GM18867 (cell line): Measurements from ENCODE around the gene MAP2.

Source experiments
- ATAC-seq: cut with Tn5 transposase; IDR thresholded peaks from one replicate; pipeline ENCODE4 v1.9.1; 2021; ENCODE audit warnings: mild to moderate bottlenecking, moderate library complexity; ENCODE audit not compliant: unreplicated experiment

MAP2 gene

DNA sequence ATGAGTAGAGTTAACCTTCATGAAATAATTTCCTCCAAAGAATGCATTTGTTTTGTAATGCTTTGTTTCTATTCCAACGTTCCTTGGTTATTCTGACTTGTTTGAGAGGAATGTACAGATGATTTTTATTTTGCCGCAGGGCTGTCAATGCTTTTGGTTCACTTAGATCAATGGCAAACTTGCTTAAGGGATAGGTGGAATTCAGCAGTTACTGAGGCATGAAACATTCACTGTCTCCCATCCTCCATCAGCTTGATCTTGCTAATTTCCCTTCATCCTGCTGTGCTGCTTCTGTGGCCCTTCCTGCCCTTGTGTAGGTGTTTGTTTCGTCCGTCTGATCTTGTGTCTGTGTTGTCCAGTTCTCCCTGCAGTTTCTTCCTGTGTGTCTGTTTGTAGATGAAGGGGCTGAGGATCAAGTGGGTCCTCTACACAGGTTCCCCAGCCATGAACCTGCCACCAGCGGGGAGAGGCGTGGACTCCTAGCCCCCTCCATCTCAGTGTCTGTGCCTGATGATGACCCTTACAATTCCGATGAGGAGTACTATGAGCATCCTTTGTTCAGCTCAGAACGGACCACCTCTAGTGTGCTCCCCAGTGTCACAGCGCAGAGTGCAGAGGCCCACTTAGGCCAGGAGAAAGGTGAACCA lies 263.6 kb downstream of the MAP2 start:
- no peak for ATAC-seq

DNA sequence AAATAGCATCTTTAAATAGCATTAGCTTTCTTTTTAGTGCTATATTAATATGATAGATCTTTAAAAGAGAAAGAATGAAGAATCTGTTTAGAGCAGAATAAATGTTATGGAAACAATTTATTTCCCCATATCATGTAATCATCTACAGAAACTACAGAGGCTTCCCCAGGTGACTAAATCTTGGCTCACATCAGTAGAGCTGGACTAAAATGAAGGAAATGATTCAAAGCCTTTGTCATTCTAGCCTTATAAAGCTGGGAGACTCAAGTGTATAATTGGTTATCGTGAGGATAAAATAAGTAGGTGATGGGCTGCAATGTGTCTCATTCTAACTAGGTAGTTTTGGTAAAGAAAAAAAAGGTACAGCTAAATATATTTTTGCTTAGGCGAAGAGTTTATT lies 264.5 kb downstream of the MAP2 start:
- ATAC-seq: no peak

DNA sequence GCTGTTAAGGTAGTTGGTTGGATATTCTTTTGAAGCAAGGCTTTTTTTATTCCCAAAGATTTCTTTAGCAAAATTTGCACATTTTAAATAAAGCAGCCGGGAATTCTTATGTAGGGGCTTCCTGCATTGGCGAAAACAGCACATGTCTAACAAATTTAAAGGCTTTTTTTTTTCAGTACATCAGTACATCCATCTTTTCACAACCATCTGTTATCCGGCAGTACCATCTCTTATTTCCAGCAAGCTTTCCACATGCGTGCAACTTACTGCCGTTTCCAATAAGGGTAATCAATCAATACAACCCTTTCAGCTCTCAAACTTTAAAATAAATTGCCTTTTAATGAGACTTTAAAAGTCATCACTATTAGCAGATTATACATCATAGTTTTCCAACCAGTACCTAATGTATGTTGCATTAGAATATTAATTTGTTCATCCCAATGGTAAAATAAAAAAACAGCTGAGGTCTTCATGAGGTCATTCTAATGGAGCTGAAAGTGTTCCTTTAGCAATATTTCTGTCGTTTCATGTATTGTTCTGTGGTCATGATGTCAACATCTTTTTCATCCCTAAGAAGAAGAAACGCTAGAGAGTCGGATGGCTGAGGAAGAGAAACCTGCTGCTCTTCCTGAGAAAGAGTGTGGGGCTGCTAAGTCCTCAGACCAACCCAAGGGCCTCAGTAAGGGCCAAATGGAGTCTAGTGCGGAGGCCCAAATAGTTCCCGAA lies 266.3 kb downstream of the MAP2 start:
- ATAC-seq: no peak

DNA sequence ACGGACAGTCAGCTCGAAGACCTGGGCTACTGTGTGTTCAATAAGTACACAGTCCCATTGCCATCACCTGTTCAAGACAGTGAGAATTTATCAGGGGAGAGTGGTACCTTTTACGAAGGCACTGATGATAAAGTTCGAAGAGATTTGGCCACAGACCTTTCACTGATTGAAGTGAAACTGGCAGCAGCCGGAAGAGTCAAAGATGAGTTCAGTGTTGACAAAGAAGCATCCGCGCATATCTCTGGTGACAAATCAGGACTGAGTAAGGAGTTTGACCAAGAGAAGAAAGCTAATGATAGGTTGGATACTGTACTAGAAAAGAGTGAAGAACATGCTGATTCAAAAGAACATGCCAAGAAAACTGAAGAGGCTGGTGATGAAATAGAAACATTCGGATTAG lies 270.9 kb downstream of the MAP2 start:
- ATAC-seq: peak; percentile 37

DNA sequence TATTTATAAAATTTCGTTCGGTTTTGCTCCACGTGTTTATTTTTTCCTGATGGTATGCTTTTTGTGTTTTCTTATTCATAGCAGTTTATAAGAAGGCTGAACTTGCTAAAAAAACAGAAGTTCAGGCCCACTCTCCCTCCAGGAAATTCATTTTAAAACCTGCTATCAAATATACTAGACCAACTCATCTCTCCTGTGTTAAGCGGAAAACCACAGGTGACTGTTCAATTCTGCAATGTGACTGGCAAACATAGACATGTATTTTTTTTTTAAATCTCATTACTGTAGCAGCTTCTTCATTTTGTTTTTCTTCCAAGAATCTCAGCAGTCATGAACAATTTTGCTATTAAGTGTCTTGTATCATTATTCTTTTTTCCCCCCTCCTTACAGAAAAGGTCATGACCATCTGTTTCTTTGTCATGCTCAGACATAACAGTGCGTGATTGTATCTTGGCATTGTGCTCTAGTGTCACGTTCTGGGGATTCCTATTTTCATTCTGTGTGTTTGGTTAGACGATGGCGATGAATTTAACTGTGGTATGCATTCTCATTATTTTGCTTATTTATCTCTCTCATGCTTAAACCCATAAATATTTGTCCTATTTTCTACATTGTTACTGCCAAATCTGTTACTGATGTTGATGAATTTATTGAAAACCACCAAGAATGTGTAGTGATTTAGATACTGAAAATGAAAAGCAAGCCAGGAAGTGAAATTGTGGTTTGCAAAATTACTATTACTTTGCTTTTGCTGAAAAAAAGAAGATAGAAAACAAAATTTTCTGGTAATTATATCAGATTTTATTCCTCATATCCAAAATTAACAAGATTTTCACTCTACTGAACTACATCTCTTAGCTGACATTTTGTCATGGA lies 273.2 kb downstream of the MAP2 start:
- ATAC-seq: peak; percentile 67

DNA sequence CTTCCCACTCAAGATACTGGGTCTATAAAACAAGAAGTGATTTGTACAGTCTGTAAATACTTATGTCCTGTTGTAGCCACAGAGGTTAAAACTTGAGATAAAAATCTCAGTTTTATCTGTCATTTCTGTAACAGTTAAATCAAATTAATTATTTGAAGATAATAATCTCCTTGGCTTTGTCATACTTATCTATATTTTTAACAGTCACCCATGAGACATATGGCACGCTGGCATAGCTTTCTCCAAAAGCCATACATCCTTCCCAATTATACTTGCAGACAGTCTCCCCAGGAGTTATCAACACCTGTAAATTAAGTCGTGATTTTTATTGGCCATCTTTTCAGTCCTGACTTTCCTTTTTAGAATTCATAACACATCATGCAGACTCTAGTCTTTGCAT lies 278.9 kb downstream of the MAP2 start:
- no peak for ATAC-seq

DNA sequence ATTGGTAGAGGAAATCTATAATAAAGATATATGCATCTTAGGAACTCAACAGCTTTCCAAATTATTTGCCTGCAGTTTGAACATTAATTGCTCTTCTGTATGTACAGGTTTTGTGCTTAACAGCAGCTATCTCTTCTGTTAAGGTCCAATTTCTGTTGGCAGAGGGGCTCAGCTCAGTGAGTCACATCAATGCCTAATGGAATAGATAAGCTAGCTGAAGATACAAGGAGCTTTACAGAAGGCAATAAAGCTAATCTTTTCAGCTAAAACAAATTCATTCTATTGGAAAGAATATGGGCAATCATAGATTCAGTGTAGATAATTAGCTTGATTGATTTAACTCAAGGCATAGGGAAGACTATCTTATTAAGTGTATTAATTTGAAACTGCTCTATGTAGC lies 289.4 kb downstream of the MAP2 start:
- ATAC-seq: no peak

DNA sequence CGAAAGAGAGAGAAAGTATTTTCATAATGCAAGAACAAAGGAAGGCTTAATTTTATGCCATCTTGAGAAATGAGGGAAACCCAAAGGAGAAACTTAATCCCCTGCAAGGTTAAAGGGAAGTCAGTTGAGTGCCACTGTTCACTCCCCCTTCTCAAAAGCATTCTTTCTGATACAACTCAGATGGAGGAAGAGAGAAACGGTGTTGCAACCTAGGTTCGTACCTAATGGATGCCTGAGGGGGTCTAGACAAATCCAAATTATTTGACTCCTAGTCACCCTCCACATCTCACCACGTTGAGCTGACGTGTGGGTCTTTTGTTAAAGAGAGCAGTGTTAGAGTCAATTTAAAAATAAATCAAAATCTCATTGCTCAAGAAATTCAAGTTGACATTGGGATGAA lies 295.2 kb downstream of the MAP2 start:
- no peak for ATAC-seq

DNA sequence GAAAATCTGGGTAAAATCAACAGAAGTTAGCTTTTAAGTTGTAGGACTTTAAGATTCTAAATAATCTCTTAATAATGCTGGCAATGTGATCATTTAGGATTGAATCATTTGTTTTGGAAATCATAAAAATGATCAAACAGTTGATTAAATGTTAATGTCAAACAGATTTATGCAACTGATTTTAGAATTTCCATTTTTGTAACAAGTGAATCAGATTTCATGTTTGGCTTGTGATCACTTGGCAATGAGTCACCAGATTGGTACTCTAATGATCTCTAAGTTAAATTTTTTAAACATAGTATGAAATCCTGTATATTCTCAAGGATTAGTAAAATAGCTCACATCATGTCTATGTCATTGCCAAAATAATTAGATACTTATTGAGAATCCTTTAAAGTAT lies 297.6 kb downstream of the MAP2 start:
- ATAC-seq: no peak

DNA sequence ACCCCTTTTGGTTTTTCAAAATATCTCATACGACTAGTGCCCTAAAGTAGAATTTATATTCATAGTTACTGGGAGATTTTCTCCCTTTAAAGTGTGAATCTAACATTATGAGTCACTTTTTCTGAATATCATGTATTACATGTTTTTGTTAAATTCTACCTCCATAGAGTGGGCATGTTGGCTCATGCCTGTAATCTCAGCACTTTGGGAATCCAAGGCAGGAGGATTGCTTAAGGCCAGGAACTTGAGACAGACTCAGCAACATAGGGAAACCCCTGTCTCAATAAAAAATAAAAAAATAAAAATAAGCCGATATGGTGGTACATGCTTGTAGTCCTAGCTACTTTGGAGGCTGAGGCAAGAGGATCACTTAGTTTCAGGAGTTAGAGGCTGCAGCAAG lies 302.5 kb downstream of the MAP2 start:
- no peak for ATAC-seq

DNA sequence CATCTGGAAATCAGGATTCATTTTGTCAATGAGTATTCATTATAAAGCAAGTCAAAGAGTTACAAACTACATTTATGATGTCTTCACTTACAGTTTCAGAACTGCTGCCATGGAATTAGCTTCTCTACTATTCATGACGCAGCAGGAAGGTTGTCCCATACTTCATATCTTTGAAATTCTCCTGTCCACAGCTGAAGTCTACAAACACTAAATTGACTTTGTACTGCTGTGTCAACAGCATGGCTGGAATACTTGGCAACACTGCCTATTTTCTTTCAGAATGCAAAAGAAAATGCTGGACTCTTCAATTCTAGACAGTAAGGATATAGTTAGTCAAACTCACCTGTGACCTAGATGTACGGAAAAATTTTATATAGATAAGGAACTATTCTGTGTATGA lies 303.2 kb downstream of the MAP2 start:
- no peak for ATAC-seq

DNA sequence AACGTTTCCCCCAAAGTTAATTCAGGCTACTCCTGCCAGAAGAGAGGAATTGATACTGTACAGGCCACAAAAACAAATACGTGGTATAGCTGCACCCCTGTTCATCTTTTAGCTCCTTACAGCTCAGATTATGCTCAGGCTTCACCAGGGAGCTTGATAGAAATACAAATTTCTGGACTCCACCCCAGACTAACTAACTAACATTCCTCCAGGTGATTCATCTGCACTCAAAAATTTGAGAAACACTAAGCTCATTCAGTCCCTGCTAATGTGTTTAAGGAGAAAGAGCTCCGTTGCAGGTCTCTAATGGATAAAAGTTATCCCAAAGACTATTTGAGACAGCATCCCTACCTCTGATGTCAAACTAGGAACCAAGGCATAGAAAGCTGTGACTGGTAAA lies 311.0 kb downstream of the MAP2 start:
- ATAC-seq: no peak

DNA sequence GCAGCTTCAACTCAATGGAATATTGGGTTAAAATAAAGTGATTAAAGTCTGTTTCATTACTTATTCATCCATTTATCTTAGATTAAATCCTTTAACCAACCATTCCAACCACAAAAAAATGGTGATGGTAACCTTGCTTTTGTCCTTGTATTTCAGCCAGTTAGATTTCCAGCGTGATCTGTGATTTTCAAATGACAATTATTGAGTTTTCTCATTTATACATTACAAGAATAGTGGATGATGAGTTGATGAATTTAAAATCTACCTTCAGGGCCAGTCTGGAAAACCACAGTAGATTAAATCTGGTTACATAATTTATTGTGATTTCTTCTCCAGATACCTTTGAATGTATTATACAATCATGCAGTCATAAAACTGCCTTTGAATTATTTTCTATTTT lies 318.1 kb downstream of the MAP2 start:
- ATAC-seq: no peak

DNA sequence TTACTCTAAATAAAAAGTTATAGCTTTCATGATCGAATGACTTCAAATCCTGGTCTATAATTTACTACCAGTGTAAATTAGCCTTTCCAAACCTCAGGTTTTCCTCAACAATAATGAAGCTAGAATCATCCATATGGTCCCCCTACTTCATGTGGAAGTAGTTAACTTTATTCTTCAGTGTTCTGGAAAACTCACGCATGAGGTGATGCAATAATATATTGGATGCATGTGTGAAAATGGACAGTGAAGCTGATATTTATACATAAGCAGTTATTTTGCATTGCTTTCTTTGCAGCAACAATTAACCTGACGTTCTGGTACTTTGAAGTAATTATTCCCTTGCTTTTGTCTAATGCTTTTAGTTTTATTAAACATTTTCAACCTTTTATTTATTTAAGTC lies 329.2 kb downstream of the MAP2 start:
- no peak for ATAC-seq

DNA sequence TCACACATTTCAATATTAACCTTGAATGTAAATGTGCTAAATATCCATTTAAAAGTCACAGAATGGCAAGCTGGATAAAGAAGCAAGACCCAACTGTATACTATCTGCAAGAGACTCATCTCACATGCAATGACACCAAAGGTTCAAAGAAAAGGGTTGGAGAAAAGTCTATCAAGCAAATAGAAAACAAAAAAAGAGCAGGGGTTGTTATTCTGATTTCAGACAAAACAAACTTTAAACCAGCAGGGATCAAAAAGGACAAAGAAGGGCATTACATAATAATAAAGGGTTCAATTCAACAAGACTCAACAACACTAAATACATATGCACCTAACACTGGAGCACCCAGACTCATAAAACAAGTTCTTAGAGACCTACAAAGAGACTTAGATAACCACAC lies 333.3 kb downstream of the MAP2 start:
- ATAC-seq: no peak

DNA sequence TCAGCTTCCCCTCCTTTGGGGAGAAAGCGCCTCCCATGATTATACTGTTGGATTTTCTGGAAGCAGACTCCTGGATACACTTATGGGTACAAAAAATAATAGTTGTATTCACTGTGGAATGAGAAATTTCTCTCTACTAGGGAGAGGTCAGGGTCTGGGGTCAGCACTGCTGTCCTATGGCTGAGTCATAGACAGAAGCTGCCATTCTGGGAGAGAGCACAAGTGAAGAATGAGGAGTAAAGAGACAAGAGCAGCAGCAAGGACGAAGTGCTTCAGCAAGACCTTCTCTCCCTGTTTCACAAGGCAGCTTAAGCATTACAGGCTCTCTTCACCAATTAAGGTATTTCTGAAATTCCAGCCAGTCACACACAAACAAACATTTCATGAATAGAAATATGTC lies 337.7 kb downstream of the MAP2 start:
- no peak for ATAC-seq

DNA sequence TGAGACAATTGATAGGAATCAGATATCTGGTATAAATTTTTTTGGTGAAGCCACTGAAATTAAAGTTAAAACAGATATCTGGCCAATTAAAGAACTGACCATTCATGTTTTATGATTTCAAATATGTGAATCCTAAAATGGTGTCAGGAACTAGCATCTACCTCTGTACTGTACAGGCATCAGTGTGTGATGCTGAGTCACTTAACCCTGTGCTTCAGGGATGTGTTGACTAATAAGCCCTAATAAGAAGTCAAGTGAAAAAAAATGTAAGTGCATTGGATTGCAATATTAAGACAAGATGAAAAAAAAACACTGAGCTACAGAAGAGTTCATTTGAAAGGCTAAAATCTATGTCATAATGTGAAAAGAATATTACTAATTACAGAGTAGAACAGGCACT lies 338.7 kb downstream of the MAP2 start:
- no peak for ATAC-seq

DNA sequence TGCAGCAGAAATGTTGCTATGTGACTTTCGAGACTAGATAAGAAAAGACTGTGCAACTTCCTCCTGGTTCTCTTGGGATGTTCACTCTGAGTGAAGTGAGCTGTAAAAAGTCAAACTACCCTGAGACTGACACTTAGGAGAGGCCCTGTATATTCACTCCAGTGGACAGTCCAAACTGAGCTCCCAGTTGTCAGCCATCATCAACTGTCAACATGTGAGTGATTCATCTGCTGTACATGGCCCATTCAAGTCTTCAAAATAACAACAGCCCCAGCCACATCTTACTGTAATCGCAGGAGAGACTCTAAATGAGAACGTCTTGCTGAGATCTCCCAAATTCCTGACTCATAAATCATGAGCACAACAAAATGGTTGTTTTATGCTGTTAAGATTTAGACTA lies 339.3 kb downstream of the MAP2 start:
- ATAC-seq: no peak

DNA sequence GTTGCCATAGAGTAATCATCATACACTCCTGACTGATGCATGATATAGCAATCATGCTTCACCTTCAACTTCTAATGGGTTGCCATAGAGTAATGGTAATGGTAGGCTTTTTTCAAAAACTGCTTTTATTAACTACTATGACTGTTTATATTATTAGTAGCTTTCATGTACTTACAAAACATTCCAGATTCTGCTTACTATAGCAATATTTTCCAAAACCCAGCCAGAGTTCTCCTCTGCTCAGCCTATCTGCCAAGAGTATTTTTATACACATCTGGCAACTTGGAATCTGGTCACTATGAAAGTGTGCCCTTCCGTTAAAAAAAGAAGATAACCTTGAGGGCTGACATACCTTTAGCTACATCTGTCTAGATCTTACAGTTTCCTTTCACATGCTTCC lies 342.8 kb downstream of the MAP2 start:
- no peak for ATAC-seq

DNA sequence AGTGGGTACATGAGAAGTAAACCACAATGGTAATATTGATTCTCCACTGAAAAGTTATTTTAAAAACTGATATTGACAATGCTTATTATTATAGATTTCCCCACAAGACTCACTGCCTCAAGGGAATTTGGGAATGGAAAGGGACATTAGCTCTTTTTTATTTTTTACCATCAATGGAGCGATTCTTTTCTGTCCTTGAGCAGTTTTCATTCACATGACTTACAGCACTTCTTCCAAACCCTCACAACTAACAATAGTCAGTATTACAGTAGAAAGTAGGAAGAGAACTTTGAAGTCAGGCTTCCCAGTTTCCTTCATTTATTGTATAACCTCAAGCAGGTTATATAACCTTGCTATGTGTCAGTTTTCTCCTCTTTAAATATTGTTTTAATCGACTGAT lies 343.5 kb downstream of the MAP2 start:
- no peak for ATAC-seq

DNA sequence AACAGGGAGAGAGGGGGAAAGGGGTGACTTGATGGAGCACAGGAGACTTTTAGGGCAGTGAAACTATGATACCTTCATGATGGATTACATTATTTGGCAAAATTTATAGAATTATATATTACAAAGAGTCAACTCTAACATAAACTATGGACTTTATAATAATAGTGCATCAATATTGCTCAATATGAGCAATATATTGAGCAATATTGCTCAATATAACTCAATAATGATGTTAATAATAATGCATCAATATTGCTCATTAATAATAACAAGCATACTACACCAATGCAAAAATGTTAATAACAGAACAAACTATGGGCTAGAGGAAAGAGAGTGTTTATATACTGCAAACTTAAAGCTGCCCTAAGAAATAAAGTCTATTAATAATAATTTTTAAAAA lies 344.7 kb downstream of the MAP2 start:
- ATAC-seq: no peak
